Measurements from ENCODE around the gene KDM7A.

DNA sequence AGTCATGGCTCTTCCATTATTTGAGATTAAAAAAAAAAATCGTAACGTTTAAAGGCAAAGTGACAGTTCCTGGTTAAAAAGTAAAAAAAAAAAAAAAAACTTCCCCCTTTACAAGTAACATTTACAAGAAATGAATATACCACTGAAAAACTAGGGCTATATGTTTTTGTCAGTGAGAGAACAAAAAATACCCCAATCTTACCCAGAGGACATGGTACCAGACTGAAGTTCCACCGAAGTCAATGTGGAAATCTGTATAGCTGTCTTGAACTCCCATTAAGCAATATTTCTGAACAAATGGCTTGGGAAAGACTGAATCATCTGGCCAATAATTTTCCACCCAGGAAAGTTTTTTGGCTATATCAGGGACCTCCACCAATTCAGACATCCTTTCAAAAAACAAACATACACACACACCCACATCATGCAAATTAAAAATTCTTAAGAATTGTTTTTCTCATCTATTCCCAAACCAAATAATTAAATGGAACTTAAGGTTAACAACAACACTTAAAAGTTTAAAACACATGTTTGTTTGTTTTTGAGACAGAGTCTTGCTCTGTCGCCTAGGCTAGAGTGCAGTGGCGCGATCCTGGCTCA, 50.2 kb downstream of the KDM7A start:
- TF ChIP-seq POLR2AphosphoS5 (IDR thresholded peaks at IDR 0.05) (no peak), CTCF (IDR thresholded peaks at IDR 0.05 in 8 of 11, conservative IDR thresholded peaks at IDR 0.05 in 3 of 11) (no peak)

Data from spleen (tissue), 7 donors.